ENCODE measurements around the gene ECI1.
"Not testable (repeated sequence)": the region's sequence is repeated elsewhere in the genome, so short reads cannot be mapped to it uniquely, and the experiment has no call there.

GRCh38 chr16:2267505-2267912 lies 16.1 kb upstream of the ECI1 start:
- TF ChIP-seq CTCF, EZH2phosphoT487 (IDR thresholded peaks at IDR 0.05; ENCODE audit: low read length): not testable (repeated sequence)
